Testis (tissue), 2 donors: Measurements from ENCODE around the gene KBTBD4.

ENCODE experiments used
- CTCF ChIP-seq, 3 experiments: fragments of 450-650 bp in 2 of 3; fragments of 200-600 bp in 1 of 3; sonication (generic) in 1 of 3; IDR thresholded peaks; one replicate each; pipeline ENCODE4 v1.5.1; 2016 to 2019; ENCODE audit warnings: antibody characterized with exemption in 3 of 3, mild to moderate bottlenecking in 2 of 3, moderate library complexity in 1 of 3
- POLR2A ChIP-seq: fragments of 450-650 bp; IDR thresholded peaks from one replicate; pipeline ENCODE4 v1.6.1; 2017; ENCODE audit warnings: antibody characterized with exemption, mild to moderate bottlenecking, moderate library complexity

DNA sequence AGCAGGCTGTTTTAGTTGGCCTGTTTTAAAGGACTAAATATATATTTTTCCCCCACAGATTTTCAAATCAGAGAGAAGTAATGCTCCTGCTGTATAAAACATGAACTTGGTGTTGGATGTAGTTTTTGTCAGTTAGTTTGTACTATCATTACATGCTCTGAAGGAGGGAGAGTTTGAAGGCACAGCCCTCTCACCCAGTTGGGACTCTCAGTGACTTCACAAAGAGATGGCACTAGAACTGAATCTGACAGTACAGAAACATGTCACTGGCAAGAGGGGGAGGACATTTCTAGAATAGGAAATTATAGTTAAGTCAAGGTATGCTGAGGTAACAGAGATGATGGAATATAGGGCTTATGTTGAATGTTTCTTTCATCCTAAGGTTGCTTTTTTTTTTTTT, 36.5 kb upstream of the KBTBD4 start:
- TF ChIP-seq CTCF (IDR thresholded peaks at IDR 0.05) (no peak), POLR2A (no peak)
